Adrenal gland (tissue), 5 donors: ENCODE measurements around the gene CDK5R1.

Experiments
- CTCF ChIP-seq, 6 experiments: fragments of 450-650 bp in 4 of 6; fragments of 200-600 bp in 2 of 6; sonication (generic) in 1 of 6; IDR thresholded peaks; 1 replicate in 5 of 6; 2 replicates in 1 of 6; pipeline versions ENCODE4 v1.5.1 to v1.8.0; 2016 to 2021; ENCODE audit warnings: antibody characterized with exemption in 6 of 6, mild to moderate bottlenecking in 2 of 6, moderate library complexity in 1 of 6
- POLR2A ChIP-seq, 2 donors: fragments of 450-650 bp; IDR thresholded peaks; one replicate each; pipeline ENCODE4 v1.6.1; 2017; ENCODE audit warnings: antibody characterized with exemption in 2 of 2, mild to moderate bottlenecking in 2 of 2, moderate library complexity in 1 of 2
- donor health status: DM: no; HTN: no; CAD: no.

GRCh38 chr17:32525122-32525521 lies 38.3 kb downstream of the CDK5R1 start:
- TF ChIP-seq CTCF (IDR thresholded peaks at IDR 0.05) (no peak), POLR2A (IDR thresholded peaks at IDR 0.05) (no peak)
